ENCODE measurements around the gene TIMP2. TPM values are rescaled to one million over a fixed set of nuclear protein-coding genes. Genes with fewer than 3 reads are reported as not detected.

TIMP2 gene
- polyA plus RNA-seq, 1 donor from 2014 or later = 25.6 TPM

GRCh38 chr17:78901806-78902205 lies 23.4 kb downstream of the TIMP2 start:
- Histone ChIP-seq H3K27ac (ENCODE audit: low read length) (no peak overlapping the region), H3K9me3 (ENCODE audit: low read length) (no peaks in the 10 kb centered on the region), H3K9me2 (ENCODE audit: insufficient read depth, low read length) (no peaks in the 10 kb centered on the region), H4K20me1 (ENCODE audit: insufficient read depth) (no peaks in the 10 kb centered on the region), H2AFZ (ENCODE audit: low read depth, low read length) (no peak overlapping the region), H3K27me3 (ENCODE audit: insufficient read depth, low read depth, low read length) (no peaks in the 10 kb centered on the region), H3K79me2 (replicated peaks; ENCODE audit: insufficient read depth, low read length) (peaks cover 33% of the 10 kb centered on the region), H3K4me3 (ENCODE audit: low read length) (no peak overlapping the region), H3F3A (ENCODE audit: insufficient read depth, low read length, poor library complexity, severe bottlenecking) (no peaks in the 10 kb centered on the region), H3K36me3 (ENCODE audit: insufficient read depth, low read length) (no peaks in the 10 kb centered on the region), H3K4me2 (ENCODE audit: low read length) (no peak overlapping the region), H3K9ac (ENCODE audit: low read length) (no peak overlapping the region)
- no peak for TF ChIP-seq RAD21 (conservative IDR thresholded peaks at IDR 0.05)
- no peak for TF ChIP-seq EZH2 (IDR thresholded peaks at IDR 0.05; ENCODE audit: borderline replicate concordance, insufficient read depth, low read length, poor library complexity, severe bottlenecking)
- TF ChIP-seq SMC3 (conservative IDR thresholded peaks at IDR 0.05; ENCODE audit: poor library complexity) = no peak
- no peak for TF ChIP-seq REST (IDR thresholded peaks at IDR 0.05; ENCODE audit: borderline replicate concordance)
- no peak for TF ChIP-seq MXI1 (conservative IDR thresholded peaks at IDR 0.05; ENCODE audit: poor library complexity, severe bottlenecking)
- no peak for TF ChIP-seq TAF1 (IDR thresholded peaks at IDR 0.05; ENCODE audit: low read depth)
- TF ChIP-seq CTCF (IDR thresholded peaks at IDR 0.05; ENCODE audit: poor library complexity, severe bottlenecking) = no peak
- no peak for TF ChIP-seq EP300 (conservative IDR thresholded peaks at IDR 0.05; ENCODE audit: poor library complexity, severe bottlenecking)
- TF ChIP-seq POLR2AphosphoS5 (IDR thresholded peaks at IDR 0.05) = no peak

- H3K4me2 ChIP-seq (ENCODE audit: low read length) = no peak overlapping the region
- H2AFZ ChIP-seq (ENCODE audit: low read depth, low read length) = no peak overlapping the region
- no peaks in the 10 kb centered on the region for H3K9me2 ChIP-seq (ENCODE audit: insufficient read depth, low read length)
- no peak overlapping the region for H3K27ac ChIP-seq (ENCODE audit: low read length)
- H3K9ac ChIP-seq (ENCODE audit: low read length) = no peak overlapping the region
- no peak overlapping the region for H3K4me3 ChIP-seq (ENCODE audit: low read length)
- H4K20me1 ChIP-seq (ENCODE audit: insufficient read depth) = no peaks in the 10 kb centered on the region
- no peaks in the 10 kb centered on the region for H3F3A ChIP-seq (ENCODE audit: insufficient read depth, low read length, poor library complexity, severe bottlenecking)
- no peaks in the 10 kb centered on the region for H3K9me3 ChIP-seq (ENCODE audit: low read length)
- H3K36me3 ChIP-seq (ENCODE audit: insufficient read depth, low read length) = no peaks in the 10 kb centered on the region
- TF ChIP-seq CTCF (IDR thresholded peaks at IDR 0.05; ENCODE audit: poor library complexity, severe bottlenecking) (no peak), TAF1 (IDR thresholded peaks at IDR 0.05; ENCODE audit: low read depth) (no peak), POLR2AphosphoS5 (IDR thresholded peaks at IDR 0.05) (no peak)
- H3K79me2 ChIP-seq (replicated peaks; ENCODE audit: insufficient read depth, low read length) = peaks cover 29% of the 10 kb centered on the region
- H3K27me3 ChIP-seq (ENCODE audit: insufficient read depth, low read depth, low read length) = no peaks in the 10 kb centered on the region
Observed at GRCh38 chr17:78900816-78901215, 24.4 kb downstream of the TIMP2 start.
